ENCODE results near the gene GRAMD4.

Gene GRAMD4

DNA sequence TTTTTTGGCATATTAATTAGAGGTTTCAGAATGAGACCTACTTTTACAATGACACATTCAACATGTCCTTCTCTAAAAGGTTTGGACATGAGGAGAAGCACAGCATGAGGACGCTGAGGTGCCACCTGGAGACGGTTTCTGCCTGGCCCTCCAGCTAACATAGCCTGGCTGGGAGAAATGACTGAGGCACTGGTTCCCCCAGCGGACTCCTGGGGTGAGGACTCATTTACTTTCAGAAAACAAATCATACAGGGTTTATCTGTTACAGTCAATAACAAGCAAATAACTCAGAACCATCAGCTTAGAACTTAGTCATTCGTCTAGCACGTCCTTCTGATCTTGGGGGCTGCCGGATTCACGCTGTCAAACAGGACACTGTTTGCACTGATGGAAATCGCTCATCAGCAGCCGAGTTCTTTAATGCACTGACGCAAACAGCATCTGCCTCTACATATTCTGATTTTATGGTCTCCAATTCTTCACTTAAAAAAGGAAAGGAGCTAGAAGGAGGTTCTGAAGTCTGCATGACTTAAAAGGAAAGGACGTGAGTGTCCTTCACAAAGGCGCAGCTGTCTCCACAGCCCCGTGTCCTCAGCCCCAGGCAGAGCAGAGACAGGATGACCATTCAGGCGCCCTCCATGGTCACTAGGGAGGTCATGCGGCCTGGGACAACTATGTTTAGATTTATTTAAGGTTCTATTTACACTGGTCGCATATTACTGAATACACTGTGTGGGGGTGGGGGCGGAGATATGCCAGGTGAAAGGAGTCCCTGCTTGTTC lies 73.6 kb downstream of the GRAMD4 start:
- DNase-seq (ENCODE audit: low read depth) = no peak

DNA sequence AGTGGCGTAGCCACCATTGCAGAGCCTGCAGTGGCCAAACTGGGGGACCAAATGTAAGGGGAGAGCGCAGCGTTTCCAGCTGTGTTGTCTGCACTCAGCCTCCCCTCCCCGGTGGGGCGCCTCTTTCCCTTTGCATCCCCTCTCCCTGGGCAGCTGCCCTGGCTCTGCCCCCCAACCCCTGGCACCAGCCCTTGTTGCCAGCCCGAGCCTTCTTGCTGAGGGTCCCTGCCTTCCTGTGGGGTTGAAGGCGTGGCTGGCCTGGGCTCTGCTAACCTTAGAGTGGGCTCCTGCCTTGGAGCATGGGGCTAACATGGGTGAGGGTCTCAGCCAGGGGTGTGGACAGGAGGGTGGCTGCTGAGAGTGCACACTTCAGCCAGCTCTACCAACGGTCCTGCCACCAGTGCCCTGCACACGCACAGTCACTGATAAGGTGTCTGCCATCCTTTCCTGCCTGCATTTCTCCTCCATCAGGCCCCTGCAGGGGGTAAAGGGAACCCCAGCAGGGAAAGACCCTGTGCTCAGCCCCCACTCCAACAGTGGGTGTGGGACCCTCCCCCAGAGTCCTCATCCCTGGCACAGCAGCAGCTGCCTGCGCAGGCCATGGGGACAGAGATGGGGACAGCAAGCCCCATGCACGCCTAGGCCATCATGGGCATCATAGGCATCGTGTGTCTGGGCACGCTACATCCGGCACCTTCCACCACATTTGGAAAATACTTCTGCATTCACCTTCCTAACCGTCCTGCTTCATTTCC lies 74.4 kb downstream of the GRAMD4 start:
- DNase-seq (ENCODE audit: low read depth) = no peak

DNA sequence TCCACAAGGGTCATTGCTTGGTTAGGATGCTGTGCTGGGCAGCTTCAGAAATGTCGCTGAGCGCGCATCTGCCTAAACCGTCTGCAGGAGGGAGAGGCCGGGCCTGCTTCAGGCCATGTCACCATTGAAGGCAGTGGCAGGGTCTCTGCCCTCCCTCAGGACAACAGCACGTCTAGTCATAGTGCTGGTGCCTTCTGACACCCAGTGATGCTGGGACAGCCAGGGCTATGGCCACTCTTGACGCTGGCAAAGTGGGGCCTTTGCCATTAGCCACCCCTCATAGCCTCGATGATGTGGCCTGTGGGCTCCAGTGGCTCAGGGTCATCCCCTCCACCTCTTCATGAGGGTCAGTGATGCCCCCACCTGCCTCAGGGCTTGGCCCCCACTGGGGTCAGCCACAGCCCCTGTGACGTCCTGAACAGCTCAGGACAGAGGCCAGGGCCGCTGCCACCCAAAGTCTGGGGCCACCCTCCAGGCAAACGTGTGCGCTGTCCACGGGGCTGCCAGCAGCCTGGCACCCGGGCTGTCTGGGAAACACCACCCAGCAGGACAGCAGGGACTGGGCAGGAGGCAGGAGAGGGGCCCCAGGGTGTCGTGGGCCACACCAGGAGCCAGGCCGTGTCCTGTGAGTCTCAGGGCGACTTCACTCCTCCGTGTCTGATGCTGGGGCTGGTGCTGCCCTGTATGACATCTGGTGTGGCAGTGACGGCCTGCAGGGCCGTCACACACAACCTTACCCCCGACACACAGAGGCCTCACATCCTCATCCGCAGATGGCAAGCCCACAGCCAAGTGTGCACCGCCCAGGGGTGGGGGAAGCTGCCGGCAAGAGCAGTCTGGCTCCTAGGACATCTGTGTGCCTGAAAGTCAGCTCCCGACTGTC lies 75.4 kb downstream of the GRAMD4 start:
- DNase-seq (ENCODE audit: low read depth) = no peak

DNA sequence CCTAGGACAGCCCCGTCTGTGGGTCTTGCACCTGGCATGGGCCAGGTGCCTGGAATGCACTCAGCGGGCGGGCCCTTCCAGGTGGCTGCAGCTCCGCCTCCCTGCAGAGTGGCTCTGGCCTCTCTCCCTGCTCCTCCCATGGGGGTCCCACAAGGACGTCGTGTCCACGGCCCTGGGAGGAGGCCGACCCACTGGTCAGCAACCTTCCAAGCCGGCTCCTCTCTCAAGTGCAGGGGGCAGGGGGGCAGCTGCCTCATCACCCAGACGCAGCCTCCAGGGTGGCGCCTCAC lies 76.0 kb downstream of the GRAMD4 start:
- no peak for DNase-seq (ENCODE audit: low read depth)

DNA sequence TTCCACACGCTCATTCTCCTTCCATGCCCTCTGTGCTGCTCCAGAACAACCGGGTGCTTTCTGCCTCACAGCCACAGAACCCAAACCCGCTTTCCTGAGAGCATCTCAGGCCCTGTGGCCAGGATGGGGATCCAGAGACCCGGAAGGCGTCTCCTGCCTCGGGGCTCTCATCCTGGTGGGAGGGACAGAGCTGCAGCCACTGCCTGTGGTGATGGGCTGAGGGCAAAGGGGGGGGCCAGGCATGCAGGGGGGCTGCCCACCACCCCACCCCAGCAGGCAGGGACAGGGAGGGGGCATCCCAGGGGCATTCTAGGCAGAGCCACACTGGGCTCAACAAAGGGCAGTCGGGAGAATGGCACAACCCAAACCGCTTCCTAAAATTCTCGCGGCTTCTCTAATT lies 76.4 kb downstream of the GRAMD4 start:
- DNase-seq (ENCODE audit: low read depth) = no peak

DNA sequence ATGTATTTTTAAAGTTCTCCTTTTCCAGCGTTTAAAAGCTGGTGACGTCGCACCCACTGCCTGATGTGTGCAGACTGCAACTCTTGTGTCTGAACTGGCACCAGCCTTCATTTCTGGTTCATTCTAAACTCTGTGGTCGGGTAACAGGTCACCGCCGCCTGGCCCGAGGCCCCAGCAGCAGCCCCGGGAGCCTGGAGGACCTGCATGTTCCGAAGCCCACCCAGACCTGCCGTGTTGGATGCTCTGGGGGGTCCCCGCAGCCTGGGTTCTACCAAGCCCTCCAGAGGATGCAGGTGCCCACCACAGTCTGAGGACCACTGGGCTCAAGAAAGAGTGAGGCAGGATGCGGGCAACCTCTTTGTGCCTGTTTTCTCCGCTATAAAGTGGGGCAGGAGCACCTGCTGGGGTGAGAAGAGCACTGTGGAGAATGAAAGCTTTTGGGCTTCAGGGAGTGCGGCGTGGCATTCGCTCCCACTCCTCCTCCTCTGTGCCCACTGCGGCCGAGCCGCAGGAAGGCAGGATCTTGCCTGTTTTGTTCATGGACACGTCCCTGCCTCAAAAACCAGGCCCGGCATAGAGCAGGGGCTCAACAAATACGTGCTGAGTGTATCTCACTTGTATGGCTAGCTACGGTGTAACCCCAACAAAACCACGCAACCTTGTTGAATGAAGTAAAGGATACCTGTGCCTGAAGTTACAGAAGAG lies 77.8 kb downstream of the GRAMD4 start:
- DNase-seq (ENCODE audit: low read depth) = no peak

DNA sequence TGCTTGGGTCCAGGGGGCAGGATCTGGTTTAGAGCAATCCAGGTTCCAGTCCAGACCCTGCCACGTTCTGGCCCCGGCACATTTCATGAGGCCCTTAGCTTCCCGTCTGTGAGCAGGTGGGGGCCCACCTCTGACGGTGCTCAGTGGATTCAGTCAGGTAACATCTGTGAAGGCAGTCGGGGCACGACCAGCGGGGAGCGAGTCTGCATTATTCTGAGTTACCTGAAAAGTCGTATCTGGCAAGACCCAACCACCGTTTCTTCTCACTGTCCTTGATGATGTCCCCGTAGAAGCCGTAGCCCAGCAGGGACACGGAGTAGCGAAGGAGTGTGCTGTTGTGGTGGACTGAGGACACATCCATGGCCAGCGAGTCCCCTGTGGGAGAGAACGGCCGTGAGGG lies 78.9 kb downstream of the GRAMD4 start:
- DNase-seq (ENCODE audit: low read depth) = no peak

DNA sequence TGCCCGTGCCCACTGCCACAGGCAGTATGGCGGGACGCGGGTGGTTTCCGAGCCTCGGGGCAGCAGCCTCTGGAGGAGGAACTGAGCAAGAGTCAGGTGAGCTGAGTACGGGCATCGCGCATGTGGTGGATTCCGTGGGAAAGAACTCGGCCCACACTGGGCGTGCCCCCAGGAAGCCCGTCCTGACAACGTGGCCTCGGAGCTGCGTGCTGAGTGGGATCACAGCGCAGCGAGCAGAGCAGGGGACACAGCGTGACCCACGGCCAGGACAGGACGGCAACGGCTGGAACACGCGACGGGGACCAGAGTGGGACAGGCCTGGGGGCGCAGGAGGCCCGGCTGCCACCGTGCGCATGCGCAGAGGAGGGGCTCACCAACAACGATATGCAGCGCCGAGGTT lies 81.1 kb downstream of the GRAMD4 start:
- DNase-seq (ENCODE audit: low read depth) = no peak

DNA sequence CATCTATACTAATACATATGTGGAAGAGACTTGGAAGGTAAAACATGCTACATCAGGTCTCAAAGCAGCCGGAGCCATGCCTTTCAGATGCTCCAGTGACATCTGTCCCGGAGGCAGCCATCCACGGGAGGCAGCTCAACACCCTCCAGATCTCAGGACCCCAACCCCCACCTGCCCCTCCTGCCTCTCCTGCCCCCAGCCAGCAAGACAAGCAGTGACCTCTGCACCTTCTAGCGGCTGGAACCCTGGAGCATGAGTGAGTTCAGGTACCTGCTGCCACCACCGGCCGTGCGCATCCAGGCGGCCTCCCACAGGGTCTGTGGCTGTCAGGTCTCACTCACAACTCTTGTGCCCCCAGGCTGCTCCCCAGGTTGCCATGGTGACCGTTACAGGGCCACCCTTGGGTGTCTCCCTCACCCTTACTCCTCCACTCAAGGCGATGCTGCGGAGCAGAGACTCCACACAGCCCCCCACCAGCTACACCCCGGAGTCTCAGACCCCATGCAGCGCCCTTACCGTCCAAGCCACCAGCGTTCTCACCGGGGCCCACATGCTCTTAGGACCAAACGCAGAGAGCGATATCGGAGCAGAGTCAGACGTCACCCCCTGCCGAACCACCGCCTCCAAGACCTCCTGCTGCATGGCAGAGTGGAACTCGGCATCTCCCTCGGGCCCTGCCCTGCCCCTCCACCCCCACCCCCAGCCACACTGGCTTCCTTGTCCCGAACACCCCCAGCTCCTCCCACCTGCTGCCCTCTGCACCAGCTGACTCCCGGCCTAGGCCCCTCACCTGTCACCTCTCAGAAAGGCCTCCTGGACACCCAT lies 83.2 kb downstream of the GRAMD4 start:
- no peak for DNase-seq (ENCODE audit: low read depth)

DNA sequence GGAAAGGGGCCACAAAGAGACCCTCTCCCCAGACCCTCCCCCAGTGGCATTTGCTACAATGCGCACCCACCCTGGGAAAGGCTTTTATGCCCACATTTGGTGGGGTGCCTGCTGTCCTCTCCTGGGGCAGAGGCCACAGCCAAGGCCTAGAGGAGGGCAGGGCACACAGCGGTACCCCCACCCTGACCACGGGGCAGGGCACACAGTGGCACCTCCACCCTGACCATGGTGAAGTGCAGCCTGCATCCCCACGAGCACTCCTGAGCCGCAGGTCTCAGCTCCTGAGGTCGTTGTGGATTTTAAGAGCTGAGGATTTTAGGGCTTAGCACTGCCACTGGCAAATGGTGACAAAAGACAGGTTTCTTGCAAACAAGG lies 83.8 kb downstream of the GRAMD4 start:
- DNase-seq (ENCODE audit: low read depth) = no peak

DNA sequence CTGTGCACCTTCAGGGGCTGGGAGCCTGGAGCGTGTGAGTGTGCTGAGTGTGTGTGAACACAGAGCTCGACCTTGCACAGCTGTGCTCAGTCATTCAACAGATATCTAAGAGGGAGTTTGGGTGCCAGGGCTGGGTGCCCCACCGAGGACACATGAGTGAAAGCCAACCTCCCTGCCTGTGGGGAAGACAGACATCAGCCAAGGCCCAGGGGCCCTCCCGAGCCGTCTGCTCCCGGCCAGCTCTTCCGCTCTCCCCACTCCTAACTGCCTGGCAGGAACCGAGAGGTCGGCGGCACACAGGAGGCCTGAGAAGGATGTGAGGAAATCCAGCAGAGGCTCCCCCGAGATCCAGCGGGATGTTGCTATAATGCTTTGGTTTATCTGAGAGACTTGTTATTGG lies 85.9 kb downstream of the GRAMD4 start:
- no peak for DNase-seq (ENCODE audit: low read depth)

DNA sequence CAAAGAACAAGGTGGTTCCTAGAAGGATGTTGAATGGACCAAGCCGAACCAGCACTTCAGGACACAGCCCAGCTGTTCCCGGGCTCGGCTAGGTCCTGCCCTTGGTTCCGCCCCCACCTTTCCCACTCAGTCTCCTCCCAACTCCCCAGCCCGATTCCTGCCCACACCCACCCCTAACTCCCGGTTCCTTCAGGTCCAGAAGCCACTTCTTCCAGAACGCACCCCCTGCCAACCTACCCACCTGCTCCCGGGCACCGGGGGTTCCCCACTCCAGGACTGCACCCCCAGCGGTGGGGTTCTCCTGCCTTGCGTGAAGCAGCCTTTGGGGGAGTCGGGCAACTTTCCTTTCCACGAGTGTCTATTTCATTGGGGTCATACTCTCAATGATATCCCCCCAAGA lies 87.1 kb downstream of the GRAMD4 start:
- no peak for DNase-seq (ENCODE audit: low read depth)

DNA sequence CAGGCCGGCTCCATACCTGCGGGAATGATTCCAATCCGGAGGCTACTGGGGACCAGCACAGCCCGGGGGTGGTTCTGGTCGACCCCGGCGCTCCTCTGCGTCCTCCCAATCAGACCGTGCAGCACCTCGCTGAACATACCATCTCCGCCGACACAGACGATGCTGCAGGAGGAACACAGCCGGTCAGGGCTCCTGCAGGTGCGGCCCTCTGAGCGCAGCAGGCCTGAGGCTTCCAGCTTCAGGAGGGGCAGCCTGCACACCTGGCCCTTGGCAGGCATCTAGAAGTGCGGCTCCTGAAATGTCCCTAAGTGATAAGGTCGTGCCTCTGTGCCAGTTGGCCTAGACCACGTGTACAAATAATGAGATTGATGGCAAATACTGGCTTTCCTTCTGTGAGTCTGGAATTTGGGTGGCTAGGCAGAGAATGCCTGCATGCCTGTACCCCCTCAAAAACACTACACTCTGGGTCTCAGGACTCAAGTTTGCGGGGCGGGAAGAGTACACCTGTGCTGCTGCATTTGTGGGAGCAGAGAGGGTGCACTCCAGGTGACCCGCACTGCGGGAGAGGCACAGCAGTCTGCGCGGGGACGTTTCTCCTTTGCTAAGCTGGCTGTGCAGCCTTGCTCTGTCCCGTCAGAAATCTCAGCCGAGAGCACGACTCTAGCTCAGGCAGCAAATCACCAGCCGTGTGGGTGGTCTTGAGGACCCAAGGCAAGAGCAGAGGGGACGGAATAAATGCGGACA lies 87.8 kb downstream of the GRAMD4 start:
- no peak for DNase-seq (ENCODE audit: low read depth)

DNA sequence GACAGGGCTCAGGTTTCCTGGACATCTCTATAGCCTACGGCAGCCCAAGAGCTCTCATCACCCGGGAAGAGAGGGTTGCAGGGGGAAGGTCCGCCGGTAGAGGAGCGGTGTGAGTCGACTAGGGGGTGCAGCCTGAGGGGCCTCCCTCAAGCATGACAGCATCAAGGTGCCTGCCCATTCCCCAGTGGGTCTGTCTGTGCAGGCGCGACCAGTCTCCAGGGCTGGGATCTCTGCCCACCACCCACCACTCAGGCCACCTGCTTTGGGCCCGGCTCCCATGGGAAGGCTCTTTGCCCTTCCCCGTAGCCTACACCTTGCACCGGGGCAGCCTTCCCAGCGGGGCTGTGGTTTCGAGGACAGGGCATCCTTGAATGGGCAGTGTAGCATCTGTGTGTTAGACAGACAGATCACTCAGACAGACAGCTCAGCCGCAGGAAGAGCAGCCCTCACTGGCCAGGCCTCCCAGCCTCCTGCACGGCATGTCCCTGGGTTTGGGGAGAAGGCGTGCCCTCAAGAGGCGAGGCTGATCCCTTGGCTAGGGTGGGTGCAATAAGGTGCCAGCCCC lies 88.7 kb downstream of the GRAMD4 start:
- no peak for DNase-seq (ENCODE audit: low read depth)

DNA sequence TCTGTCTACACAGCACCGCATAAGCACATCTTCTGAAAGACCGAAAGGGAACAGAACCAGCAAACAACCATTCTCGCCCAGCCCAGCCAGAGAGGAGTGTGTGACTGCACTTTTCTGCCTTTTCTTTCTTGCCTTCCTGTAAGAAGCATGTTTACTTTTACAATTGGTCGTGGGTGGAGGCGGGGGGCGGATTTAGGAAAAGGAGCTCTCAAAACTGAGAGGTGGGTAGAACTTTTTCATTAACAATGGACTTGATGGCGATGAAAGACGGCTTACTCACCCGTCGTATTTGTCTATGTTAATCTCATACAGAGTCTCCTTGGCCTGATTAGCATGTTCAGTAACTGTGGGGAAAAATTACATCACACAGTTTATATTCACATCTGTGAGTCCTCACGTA lies 90.6 kb downstream of the GRAMD4 start:
- no peak for DNase-seq (ENCODE audit: low read depth)

DNA sequence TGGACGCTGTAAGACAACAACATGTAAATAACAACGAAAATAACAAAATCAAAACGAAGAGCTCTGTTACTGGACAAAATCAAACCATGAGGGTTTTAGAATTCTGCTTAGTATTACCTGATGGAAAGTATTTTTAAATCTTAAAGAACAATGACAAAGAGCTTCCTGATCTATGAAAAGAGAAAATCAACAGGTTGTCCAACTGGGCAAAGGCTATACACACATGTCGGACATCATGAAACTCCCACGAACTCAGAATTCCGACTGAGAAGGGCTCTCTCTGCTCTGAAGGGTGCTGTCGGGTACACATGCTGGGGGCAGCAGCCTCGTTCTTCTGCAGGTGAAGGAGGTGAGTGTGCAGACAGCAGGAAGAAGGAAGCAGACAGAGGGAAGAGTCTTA lies 92.1 kb downstream of the GRAMD4 start:
- DNase-seq (ENCODE audit: low read depth) = no peak

DNA sequence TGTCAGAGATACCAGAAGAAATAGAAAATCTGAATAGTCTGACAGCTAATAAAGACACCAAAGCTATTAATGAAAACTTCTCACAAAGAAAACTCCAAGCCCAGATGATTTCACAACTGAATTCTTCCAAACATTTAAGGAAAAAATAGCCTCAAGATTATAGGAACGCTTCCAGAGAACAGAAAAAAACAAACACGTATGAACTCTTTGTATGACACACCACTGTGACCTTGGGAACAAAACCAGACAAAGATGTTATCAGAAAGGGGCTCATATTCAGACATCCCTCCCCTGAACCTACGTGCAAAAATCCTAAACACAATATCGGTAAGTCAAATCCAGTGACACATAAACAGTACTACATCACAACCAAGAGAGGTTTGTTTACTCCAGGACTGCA lies 94.4 kb downstream of the GRAMD4 start:
- DNase-seq (ENCODE audit: low read depth) = no peak

DNA sequence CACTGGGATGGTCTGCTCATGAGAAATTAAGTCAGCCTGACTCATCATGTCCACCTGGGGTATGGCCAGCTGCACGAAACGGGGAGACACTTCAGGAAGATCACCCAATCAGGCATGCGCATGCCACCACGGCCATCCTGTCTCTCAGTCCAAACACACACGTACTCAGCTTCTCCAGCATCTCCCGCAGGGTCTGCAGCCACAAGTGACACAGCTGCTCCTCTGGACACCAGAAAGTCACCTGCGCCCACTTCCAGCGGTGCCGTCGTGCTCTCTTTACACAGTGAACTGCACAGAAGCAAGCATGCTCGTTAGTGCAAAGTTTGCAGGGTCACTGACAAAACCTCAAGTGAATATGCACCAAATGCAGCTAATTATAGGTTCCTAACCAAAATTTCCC lies 99.7 kb downstream of the GRAMD4 start:
- DNase-seq (ENCODE audit: low read depth) = no peak

DNA sequence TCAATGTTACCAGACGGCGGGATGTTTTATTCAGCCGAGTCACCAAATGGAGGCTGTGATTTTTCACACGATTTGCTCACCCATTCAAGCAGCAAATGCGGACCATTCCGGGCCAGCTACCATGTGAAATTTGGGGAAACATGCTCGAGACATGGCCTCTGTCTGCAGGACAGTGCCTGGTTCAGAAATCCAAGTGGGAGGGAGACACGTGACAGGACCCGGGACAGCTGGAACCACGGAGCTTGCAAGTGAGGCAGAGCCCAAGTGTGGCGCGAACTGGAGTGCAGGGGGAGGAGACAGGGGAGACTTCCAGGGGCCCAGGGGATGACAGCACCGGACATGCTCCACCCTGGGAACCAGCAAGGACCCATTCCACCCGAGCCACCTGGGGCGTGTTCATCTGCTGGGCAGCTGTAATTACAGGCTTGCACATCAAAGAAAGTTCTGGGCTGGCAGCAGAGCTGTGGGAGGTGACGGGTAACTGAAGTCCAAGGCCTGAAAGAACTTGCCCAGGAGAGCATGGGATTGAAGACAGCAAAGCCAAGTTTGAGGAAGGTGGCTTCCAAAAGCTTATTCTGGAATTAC lies 101.4 kb downstream of the GRAMD4 start:
- no peak for DNase-seq (ENCODE audit: low read depth)

DNA sequence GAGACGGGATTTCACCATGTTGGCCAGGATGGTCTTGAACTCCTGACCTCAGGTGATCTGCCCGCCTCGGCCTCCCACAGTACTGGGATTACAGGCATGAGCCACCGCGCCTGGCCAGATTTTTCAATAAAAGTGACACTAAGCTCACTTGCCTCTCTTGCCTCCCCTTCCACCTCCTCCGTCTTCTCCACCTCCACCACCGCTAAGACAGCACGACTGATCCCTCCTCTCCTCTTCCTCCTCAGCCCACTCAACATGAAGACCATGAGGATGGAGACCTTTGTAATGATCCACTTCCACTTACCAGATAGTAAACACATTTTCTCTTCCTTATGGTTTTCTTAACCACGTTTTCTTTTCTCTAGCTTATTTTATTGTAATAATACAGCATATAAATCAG lies 103.7 kb downstream of the GRAMD4 start:
- DNase-seq (ENCODE audit: low read depth) = no peak
